ENCODE measurements around the gene TIMM23.
"Not testable (repeated sequence)": the region's sequence is repeated elsewhere in the genome, so short reads cannot be mapped to it uniquely, and the experiment has no call there.

- not testable (repeated sequence) for TF ChIP-seq NFIC (IDR thresholded peaks at IDR 0.05; ENCODE audit: low read depth, low read length); CTCF (IDR thresholded peaks at IDR 0.05 in 2 of 3, conservative IDR thresholded peaks at IDR 0.05 in 1 of 3; ENCODE audit: control insufficient read depth in 2 of 3, extremely low read depth in 1 of 3, insufficient read depth in 1 of 3, low read depth in 3 of 3, low read length in 3 of 3); ETV6 (conservative IDR thresholded peaks at IDR 0.05 in 1 of 2, IDR thresholded peaks at IDR 0.05 in 1 of 2; ENCODE audit: borderline replicate concordance in 1 of 2, low read depth in 1 of 2); SPI1 (IDR thresholded peaks at IDR 0.05; ENCODE audit: borderline replicate concordance, insufficient read depth, low read depth, low read length); EP300 (IDR thresholded peaks at IDR 0.05; ENCODE audit: borderline replicate concordance in 1 of 2, control insufficient read depth in 1 of 2, low read depth in 2 of 2, low read length in 2 of 2); POLR2A (IDR thresholded peaks at IDR 0.05; ENCODE audit: low read depth, low read length)
Observed at GRCh38 chr10:45978554-45978953, 6.3 kb downstream of the TIMM23 start.
